KMS-11 (cell line): Measurements from ENCODE around the gene ADAMTS17.

ENCODE experiments used
- H2AFZ ChIP-seq: fragments of 200-600 bp; sonication (generic); 2 replicates; pipeline ENCODE4 v1.6.1; 2016; ENCODE audit warnings: antibody characterized with exemption, mixed run types, low read depth
- H3K27ac ChIP-seq: fragments of 200-600 bp; sonication (generic); 2 replicates; pipeline ENCODE4 v1.6.1; 2016; ENCODE audit warnings: mild to moderate bottlenecking, mixed run types
- H3K27me3 ChIP-seq: fragments of 200-600 bp; sonication (generic); 2 replicates; pipeline ENCODE4 v1.6.1; 2017; ENCODE audit warnings: mild to moderate bottlenecking, low read depth, mixed run types, moderate library complexity; ENCODE audit not compliant: insufficient read depth
- H3K36me3 ChIP-seq: fragments of 200-600 bp; sonication (generic); 2 replicates; pipeline ENCODE4 v1.6.1; 2017; ENCODE audit warnings: mild to moderate bottlenecking, mixed run types; ENCODE audit not compliant: insufficient read depth
- H3K4me1 ChIP-seq: fragments of 200-600 bp; sonication (generic); 2 replicates; pipeline ENCODE4 v1.6.1; 2016; ENCODE audit warnings: mild to moderate bottlenecking, low read depth, mixed run types; ENCODE audit not compliant: poor library complexity, severe bottlenecking
- H3K4me2 ChIP-seq: fragments of 200-600 bp; sonication (generic); 2 replicates; pipeline ENCODE4 v1.7.0; 2016; ENCODE audit warnings: mild to moderate bottlenecking, mixed run types
- H3K4me3 ChIP-seq: fragments of 200-600 bp; sonication (generic); IDR thresholded peaks from 2 replicates; pipeline ENCODE4 v1.6.1; 2017; ENCODE audit warnings: low read depth, low read length, mixed read lengths; ENCODE audit not compliant: insufficient read depth
- H3K79me2 ChIP-seq: fragments of 200-600 bp; sonication (generic); 2 replicates; pipeline ENCODE4 v1.6.1; 2016; ENCODE audit warnings: low read depth, mixed run types; ENCODE audit not compliant: insufficient read depth
- H3K9ac ChIP-seq: fragments of 200-600 bp; sonication (generic); 2 replicates; pipeline ENCODE4 v1.6.1; 2016; ENCODE audit warnings: mild to moderate bottlenecking, mixed run types
- H4K20me1 ChIP-seq: fragments of 200-600 bp; sonication (generic); 2 replicates; pipeline ENCODE4 v1.6.1; 2016; ENCODE audit warnings: mild to moderate bottlenecking, mixed run types; ENCODE audit not compliant: insufficient read depth
- CTCF ChIP-seq: fragments of 200-600 bp; sonication (generic); conservative IDR thresholded peaks from 2 replicates; pipeline ENCODE4 v1.6.1; 2017; ENCODE audit warnings: low read depth, mild to moderate bottlenecking, antibody characterized with exemption, low read length, moderate library complexity, mixed read lengths

The ADAMTS17 gene

DNA sequence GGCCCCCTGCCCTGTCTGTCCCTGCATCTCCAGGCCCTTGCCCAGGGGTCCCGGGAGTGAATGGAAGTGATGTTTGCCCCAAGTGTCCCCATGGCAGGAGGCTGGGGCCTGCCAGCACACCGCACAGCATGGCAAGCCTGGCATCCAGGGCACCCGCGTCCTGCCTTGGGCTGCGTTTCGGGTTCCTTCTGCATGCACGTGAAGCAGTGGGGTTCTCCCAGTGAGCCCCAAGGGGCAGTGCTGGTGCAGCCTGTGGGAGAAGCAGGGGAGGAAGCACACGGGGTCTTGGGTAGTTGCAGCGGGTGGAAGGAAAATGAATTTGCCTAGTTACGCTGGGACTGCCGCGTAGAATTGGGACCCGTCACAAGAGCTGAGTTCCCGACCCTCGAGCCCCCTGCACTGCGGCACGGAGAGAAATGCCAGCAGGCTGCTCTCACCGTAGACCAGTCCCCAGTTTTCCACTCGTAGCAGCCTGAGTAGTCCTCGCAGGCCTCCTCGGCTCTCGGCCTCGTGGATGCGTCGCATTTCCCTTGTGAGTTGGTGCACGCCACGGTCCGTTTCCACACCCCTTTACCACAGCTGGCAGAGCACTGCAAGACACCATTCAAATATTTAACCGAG, 349.1 kb downstream of the ADAMTS17 start:
- Histone ChIP-seq H3K27me3 (no peaks in the 10 kb centered on the region), H3K27ac (no peak overlapping the region), H3K4me1 (no peaks in the 10 kb centered on the region), H3K36me3 (no peaks in the 10 kb centered on the region), H4K20me1 (no peaks in the 10 kb centered on the region), H3K9ac (no peak overlapping the region), H3K4me3 (no peak overlapping the region), H3K79me2 (no peaks in the 10 kb centered on the region), H2AFZ (no peak overlapping the region), H3K4me2 (no peak overlapping the region)
- no peak for TF ChIP-seq CTCF

- no peak overlapping the region for H3K4me2 ChIP-seq
- H3K27ac ChIP-seq = no peak overlapping the region
- H3K36me3 ChIP-seq = no peaks in the 10 kb centered on the region
- no peaks in the 10 kb centered on the region for H3K79me2 ChIP-seq
- no peaks in the 10 kb centered on the region for H3K27me3 ChIP-seq
- H2AFZ ChIP-seq = no peak overlapping the region
- TF ChIP-seq CTCF = no peak
- no peak overlapping the region for H3K4me3 ChIP-seq
- H3K4me1 ChIP-seq = no peaks in the 10 kb centered on the region
- no peak overlapping the region for H3K9ac ChIP-seq
- H4K20me1 ChIP-seq = no peaks in the 10 kb centered on the region
Measured at GRCh38 chr15:99989095-99989494, 352.7 kb downstream of the ADAMTS17 start.

- Histone ChIP-seq H4K20me1 (no peaks in the 10 kb centered on the region), H3K4me3 (no peak overlapping the region), H3K79me2 (no peaks in the 10 kb centered on the region), H3K9ac (no peak overlapping the region), H3K4me1 (no peaks in the 10 kb centered on the region), H3K36me3 (no peaks in the 10 kb centered on the region), H3K4me2 (no peak overlapping the region), H2AFZ (no peak overlapping the region), H3K27me3 (no peaks in the 10 kb centered on the region), H3K27ac (no peak overlapping the region)
- TF ChIP-seq CTCF = no peak
Measured at GRCh38 chr15:99987701-99988100, 354.1 kb downstream of the ADAMTS17 start.

GRCh38 chr15:99987119-99987506, 354.7 kb downstream of the ADAMTS17 start:
- H3K27ac ChIP-seq = no peak overlapping the region

More at GRCh38 chr15:99987119-99987506, 354.7 kb downstream of the ADAMTS17 start:
- no peak for TF ChIP-seq CTCF
- Histone ChIP-seq H3K79me2 (no peaks in the 10 kb centered on the region), H4K20me1 (no peaks in the 10 kb centered on the region), H2AFZ (no peak overlapping the region), H3K4me3 (no peak overlapping the region), H3K4me2 (no peak overlapping the region), H3K36me3 (no peaks in the 10 kb centered on the region), H3K27me3 (no peaks in the 10 kb centered on the region), H3K4me1 (no peaks in the 10 kb centered on the region), H3K9ac (no peak overlapping the region)
